Natural killer cell (primary cell): ENCODE results near the gene RPS4Y1. TPM values are rescaled to one million over a fixed set of nuclear protein-coding genes. Genes with fewer than 3 reads are reported as not detected.
"Not testable (repeated sequence)": the region's sequence is repeated elsewhere in the genome, so short reads cannot be mapped to it uniquely, and the experiment has no call there.

ENCODE experiments used
- ATAC-seq, 3 donors: fragments of 150-1000 bp in 2 of 3; fragments of 200-7000 bp in 1 of 3; cut with Tn5 transposase; 1 replicate in 1 of 3; 2 replicates in 2 of 3; pipeline ENCODE4 v1.10.0; 2021; ENCODE audit warnings: mild to moderate bottlenecking in 2 of 3, moderate library complexity in 2 of 3
- DNase-seq, 2 donors: peaks; one replicate each; pipeline versions ENCODE4 v3.0.0 to v3.0.0-alpha.2; 2013 to 2021; ENCODE audit warnings: mixed read lengths in 1 of 2
- H3K27ac ChIP-seq: one replicate; pipeline ENCODE4 v1.5.1; 2013; ENCODE audit warnings: mild to moderate bottlenecking, low read length
- H3K27me3 ChIP-seq: one replicate; pipeline ENCODE4 v1.6.1; 2013; ENCODE audit warnings: low read length; ENCODE audit not compliant: control insufficient read depth, insufficient read depth
- H3K36me3 ChIP-seq: one replicate; pipeline ENCODE4 v1.6.1; 2013; ENCODE audit warnings: low read length; ENCODE audit not compliant: control insufficient read depth, insufficient read depth
- H3K4me1 ChIP-seq: one replicate; pipeline ENCODE4 v1.6.1; 2013; ENCODE audit warnings: low read length; ENCODE audit not compliant: control insufficient read depth, insufficient read depth
- H3K4me3 ChIP-seq: one replicate; pipeline ENCODE4 v1.5.1; 2013; ENCODE audit warnings: low read length
- H3K9me3 ChIP-seq: one replicate; pipeline ENCODE4 v1.6.1; 2013; ENCODE audit warnings: low read length; ENCODE audit not compliant: control insufficient read depth, insufficient read depth
- H3K27ac Mint-ChIP-seq, 2 donors: one replicate each; pipeline ENCODE4 v1.8.0; 2022; ENCODE audit warnings: mild to moderate bottlenecking in 2 of 2, mixed read lengths in 2 of 2, moderate library complexity in 1 of 2
- H3K27me3 Mint-ChIP-seq, 2 donors: one replicate each; pipeline ENCODE4 v1.8.0; 2022; ENCODE audit warnings: low read depth in 2 of 2, mixed read lengths in 2 of 2
- H3K36me3 Mint-ChIP-seq: one replicate; pipeline ENCODE4 v1.8.0; 2022; ENCODE audit warnings: mixed read lengths
- H3K4me1 Mint-ChIP-seq, 2 donors: one replicate each; pipeline ENCODE4 v1.8.0; 2022; ENCODE audit warnings: mixed read lengths in 2 of 2
- H3K4me3 Mint-ChIP-seq: one replicate; pipeline ENCODE4 v1.8.0; 2022; ENCODE audit warnings: mild to moderate bottlenecking, moderate library complexity, mixed read lengths
- H3K9me3 Mint-ChIP-seq, 2 donors: one replicate each; pipeline ENCODE4 v1.8.0; 2022; ENCODE audit warnings: mixed read lengths in 2 of 2
- WGBS: methylation state at CpG from one replicate; pipeline ENCODE4 v1.1.7; 2013; ENCODE audit warnings: missing lambda C conversion rate; ENCODE audit not compliant: insufficient coverage; 5-methylcytosine and 5-hydroxymethylcytosine counted together
- intact Hi-C: fragments of 100-400 bp; cut with micrococcal nuclease; formaldehyde crosslinking; loops from one replicate; pipeline ENCODE4 v1.14.2; 2022
- total RNA-seq, 4 donors: library from RNA; stranded (reverse); fragments of 120-200 nt in 1 of 4; gene quantifications; one replicate each; pipeline versions ENCODE4 v1.2.3 to v1.2.4, GENCODE V29; 2013 to 2022
- TF ChIP-seq, protein P1 (sequence below): fragments of 200-600 bp; IDR thresholded peaks from one replicate; pipeline ENCODE4 v1.8.0; 2022; ENCODE audit warnings: antibody characterized with exemption

Gene RPS4Y1
- 100 to 1,000 TPM in 2 of 3 donors, not detected in 1; 231 to 240 TPM for total RNA-seq
- 426 TPM for total RNA-seq (2013)

DNA sequence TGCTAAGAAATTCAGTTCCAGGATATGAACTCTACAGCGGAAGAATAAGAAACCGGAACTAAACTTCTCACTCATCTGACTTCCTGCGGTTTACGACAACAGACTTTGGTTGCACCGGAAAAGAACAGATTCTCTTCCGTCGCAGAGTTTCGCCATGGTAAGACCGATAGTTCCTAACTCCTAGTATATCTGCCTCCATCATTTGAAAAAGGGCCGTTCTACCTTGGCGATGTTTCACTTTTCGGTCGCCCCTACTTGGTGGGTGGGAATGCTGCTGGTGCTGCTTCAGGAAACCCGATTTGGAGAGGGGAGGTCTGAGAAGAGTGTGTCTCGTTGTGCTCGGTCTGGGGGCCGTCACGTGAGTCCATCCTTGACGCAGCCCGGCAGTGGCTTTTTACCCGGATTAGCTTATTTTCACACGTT, at the start of gene RPS4Y1:
Gene RPS4Y1 (plus strand): TSS at position 132 of the 423 bp plus-strand sequence. CDS start 23 bp downstream, at position 155.
- Mint-ChIP-seq H3K36me3 (no peaks in the 10 kb centered on the region), H3K27me3 (no peaks in the 10 kb centered on the region), H3K4me1 (peaks cover 0 to 34% of the 10 kb centered on the region in 2 donors), H3K4me3 (no peak within 1 kb of the TSS), H3K9me3 (no peaks in the 10 kb centered on the region), H3K27ac (peak within 1 kb of the TSS in 1 of 2 donors; percentile 90)
- TF ChIP-seq, protein P1, sequence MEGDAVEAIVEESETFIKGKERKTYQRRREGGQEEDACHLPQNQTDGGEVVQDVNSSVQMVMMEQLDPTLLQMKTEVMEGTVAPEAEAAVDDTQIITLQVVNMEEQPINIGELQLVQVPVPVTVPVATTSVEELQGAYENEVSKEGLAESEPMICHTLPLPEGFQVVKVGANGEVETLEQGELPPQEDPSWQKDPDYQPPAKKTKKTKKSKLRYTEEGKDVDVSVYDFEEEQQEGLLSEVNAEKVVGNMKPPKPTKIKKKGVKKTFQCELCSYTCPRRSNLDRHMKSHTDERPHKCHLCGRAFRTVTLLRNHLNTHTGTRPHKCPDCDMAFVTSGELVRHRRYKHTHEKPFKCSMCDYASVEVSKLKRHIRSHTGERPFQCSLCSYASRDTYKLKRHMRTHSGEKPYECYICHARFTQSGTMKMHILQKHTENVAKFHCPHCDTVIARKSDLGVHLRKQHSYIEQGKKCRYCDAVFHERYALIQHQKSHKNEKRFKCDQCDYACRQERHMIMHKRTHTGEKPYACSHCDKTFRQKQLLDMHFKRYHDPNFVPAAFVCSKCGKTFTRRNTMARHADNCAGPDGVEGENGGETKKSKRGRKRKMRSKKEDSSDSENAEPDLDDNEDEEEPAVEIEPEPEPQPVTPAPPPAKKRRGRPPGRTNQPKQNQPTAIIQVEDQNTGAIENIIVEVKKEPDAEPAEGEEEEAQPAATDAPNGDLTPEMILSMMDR: no peak
- peak in 2 of 3 donors; percentile 88 to 93 for ATAC-seq
- peak within 1 kb of the TSS; percentile 75 for H3K27ac ChIP-seq
- 0% methylated on average over 19 of the region's 22 CpGs for WGBS
- H3K4me1 ChIP-seq: peaks cover 11% of the 10 kb centered on the region
- H3K4me3 ChIP-seq: peak within 1 kb of the TSS; percentile 81
- intact Hi-C loops: loop anchor here (2.0 kb wide), 1 partner anchor 93 kb away; the partner anchor contains the start of gene ZFY
- no peaks in the 10 kb centered on the region for H3K27me3 ChIP-seq
- peak; percentile 52 to 86 for DNase-seq
- H3K36me3 ChIP-seq: peaks cover 24% of the 10 kb centered on the region
- no peaks in the 10 kb centered on the region for H3K9me3 ChIP-seq

DNA sequence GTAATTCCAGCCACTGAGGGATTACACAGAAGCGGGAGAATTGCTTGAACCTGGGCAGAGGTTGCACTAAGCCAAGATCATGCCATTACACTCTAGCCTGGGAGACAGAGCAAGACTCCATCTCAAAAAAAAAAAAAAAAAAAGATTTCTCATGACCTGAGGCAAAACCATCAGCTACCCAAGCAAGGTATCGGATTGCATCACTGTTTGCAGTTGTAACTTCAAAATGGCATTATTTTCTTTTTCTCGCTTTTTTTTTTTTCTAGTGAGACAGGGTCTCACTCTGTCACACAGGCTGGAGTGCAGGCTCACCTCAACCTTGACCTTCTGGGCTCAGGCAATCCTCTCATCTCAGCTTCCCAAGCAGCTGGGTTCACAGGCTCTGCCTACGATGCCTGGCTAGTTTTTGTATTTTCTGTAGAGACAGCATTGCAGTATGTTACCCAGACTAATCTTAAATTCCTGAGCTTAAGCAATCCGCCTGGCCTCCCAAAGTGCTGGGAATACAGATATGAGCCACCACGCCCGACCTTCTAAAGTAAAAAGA, 44.4 kb upstream of the RPS4Y1 start:
- no peaks in the 10 kb centered on the region for H3K36me3 ChIP-seq
- WGBS: 94% methylated on average over 5 of the region's 7 CpGs
- H3K36me3 Mint-ChIP-seq: no peaks in the 10 kb centered on the region
- no peak overlapping the region for H3K27ac Mint-ChIP-seq
- no peaks in the 10 kb centered on the region for H3K9me3 Mint-ChIP-seq
- H3K27ac ChIP-seq: no peak overlapping the region
- ATAC-seq (no peak), DNase-seq (no peak)
- no peaks in the 10 kb centered on the region for H3K9me3 ChIP-seq
- H3K4me3 Mint-ChIP-seq: no peak overlapping the region
- intact Hi-C loops: no loop called here
- no peak overlapping the region for H3K4me3 ChIP-seq
- H3K27me3 Mint-ChIP-seq: peaks cover 0 to 6% of the 10 kb centered on the region in 2 donors
- TF ChIP-seq, protein P1: no peak
- no peaks in the 10 kb centered on the region for H3K4me1 Mint-ChIP-seq
- peaks cover 2% of the 10 kb centered on the region for H3K27me3 ChIP-seq
- H3K4me1 ChIP-seq: no peaks in the 10 kb centered on the region

DNA sequence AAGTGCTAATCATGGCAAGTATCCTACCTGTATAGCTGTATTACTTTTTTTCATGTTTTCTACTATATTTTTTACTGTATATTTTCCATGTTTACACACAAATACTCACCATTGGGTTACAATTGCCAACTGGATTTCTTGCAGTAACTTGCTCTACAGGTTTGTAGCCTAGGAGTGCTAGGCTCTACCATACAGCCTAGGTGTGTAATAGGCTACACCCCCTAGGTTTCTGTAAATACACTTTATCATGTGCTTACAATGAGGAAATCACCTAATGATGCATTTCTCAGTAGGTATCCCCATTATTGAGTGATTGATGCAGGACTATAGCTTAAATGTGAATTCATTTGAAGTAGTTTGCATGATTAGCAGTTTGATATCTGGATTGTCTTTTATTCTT, 43.4 kb upstream of the RPS4Y1 start:
- no peaks in the 10 kb centered on the region for H3K36me3 Mint-ChIP-seq
- Histone ChIP-seq H3K4me1 (no peaks in the 10 kb centered on the region), H3K27me3 (peaks cover 2% of the 10 kb centered on the region), H3K9me3 (no peaks in the 10 kb centered on the region), H3K36me3 (no peaks in the 10 kb centered on the region), H3K27ac (no peak overlapping the region), H3K4me3 (no peak overlapping the region)
- no peak overlapping the region for H3K4me3 Mint-ChIP-seq
- no peak overlapping the region for H3K27ac Mint-ChIP-seq
- H3K4me1 Mint-ChIP-seq: no peaks in the 10 kb centered on the region
- intact Hi-C loops: no loop called here
- no peaks in the 10 kb centered on the region for H3K9me3 Mint-ChIP-seq
- DNase-seq (no peak), ATAC-seq (no peak)
- TF ChIP-seq, protein P1: no peak
- peaks cover 0 to 2% of the 10 kb centered on the region in 2 donors for H3K27me3 Mint-ChIP-seq

DNA sequence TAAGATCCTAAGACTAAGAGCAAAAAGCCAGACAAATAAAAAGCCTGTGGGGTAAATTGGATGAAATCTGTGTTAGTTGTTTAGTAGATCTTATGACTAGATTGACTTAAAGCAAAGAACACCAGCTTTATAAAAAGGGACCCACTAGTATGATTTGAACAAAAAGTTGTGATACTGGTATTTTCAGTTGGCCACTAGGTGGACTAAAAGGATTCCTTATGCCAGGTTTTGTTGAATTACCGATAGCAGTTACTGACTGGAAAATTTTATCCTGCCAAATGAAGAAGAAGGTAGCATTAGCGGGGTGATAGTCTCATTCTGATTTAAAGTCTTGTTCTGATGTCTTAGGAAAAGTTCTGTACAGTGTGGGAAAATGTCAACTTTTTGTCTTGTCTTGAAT, 41.2 kb upstream of the RPS4Y1 start:
- peak in 1 of 2 donors; percentile 3 for DNase-seq
- ATAC-seq: no peak
- Histone ChIP-seq H3K4me1 (no peaks in the 10 kb centered on the region), H3K27ac (no peak overlapping the region), H3K4me3 (no peak overlapping the region), H3K9me3 (no peaks in the 10 kb centered on the region), H3K27me3 (no peaks in the 10 kb centered on the region), H3K36me3 (no peaks in the 10 kb centered on the region)
- WGBS: 49% methylated on average over 2 of the region's 2 CpGs
- Mint-ChIP-seq H3K4me1 (no peaks in the 10 kb centered on the region), H3K36me3 (no peaks in the 10 kb centered on the region), H3K4me3 (no peak overlapping the region), H3K9me3 (no peaks in the 10 kb centered on the region), H3K27me3 (peaks cover 0 to 12% of the 10 kb centered on the region in 2 donors), H3K27ac (no peak overlapping the region)
- intact Hi-C loops: no loop called here
- TF ChIP-seq, protein P1: peak; percentile 7

DNA sequence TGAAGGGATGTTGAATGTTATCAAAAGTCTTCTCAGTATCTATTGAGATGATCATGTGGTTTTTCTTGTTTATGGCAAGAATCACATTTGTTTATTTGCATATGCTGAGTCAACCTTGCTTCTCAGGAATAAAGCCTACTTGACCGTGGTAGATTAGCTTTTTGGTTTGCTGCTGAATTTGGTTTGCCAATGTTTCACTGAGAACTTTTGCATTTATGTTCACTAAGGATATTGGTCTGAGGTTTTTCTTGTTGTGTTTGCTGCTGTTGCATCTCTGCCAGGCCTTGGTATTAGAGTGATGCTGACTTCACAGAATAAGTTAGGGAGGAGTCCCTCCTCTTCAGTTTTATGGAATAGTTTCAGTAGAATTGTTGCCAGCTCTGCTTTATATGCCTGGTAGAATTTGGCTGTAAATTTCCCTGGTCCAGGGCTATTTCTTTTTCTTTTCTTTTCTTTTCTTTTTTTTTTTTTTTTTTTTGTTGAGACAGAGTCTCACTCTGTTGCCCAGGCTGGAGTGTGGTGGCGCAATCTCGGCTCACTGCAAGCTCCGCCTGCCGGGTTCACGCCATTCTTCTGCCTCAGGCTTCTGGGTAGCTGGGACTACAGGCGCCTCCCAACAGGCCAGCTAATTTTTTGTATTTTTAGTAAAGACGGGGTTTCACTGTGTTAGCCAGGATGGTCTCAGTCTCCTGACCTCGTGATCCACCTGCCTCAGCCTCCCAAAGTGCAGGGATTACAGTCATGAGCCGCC, 24.1 kb upstream of the RPS4Y1 start:
- H3K4me3 ChIP-seq, H3K4me1 ChIP-seq, intact Hi-C loops, H3K4me3 Mint-ChIP-seq, H3K27ac ChIP-seq, H3K4me1 Mint-ChIP-seq, H3K27ac Mint-ChIP-seq, H3K27me3 ChIP-seq, DNase-seq, ATAC-seq, H3K9me3 Mint-ChIP-seq, H3K9me3 ChIP-seq, H3K36me3 Mint-ChIP-seq, H3K36me3 ChIP-seq: not testable (repeated sequence)
- peaks cover 0 to 12% of the 10 kb centered on the region in 2 donors for H3K27me3 Mint-ChIP-seq
- 92% methylated on average over 10 of the region's 10 CpGs for WGBS
